Pulmonary artery endothelial cell (primary cell): ENCODE measurements around the gene ATXN2L. TPM values are rescaled to one million over a fixed set of nuclear protein-coding genes. Genes with fewer than 3 reads are reported as not detected.

Experiments used
- total RNA-seq: library from RNA; depleted of rRNA; stranded (reverse); fragments of >200 nt; gene quantifications from 2 replicates; pipeline ENCODE4 v1.2.3, GENCODE V29; 2014

The ATXN2L gene
- total RNA-seq, 1 donor from 2014 or later = 27.4 TPM

Other genes with a start within 250 kb of the ATXN2L start
- gene SULT1A2, start 225.9 kb upstream of the ATXN2L start, total RNA-seq = 0.07 TPM in 1 of 2 replicates, not detected in the other
- 13.1 and 17.3 TPM in 2 replicates for gene SULT1A1, start 213.0 kb upstream of the ATXN2L start, total RNA-seq
- not detected in 2 replicates for gene NPIPB8, start 184.9 kb upstream of the ATXN2L start, total RNA-seq
- 178 and 451 TPM in 2 replicates for gene EIF3C, start 111.5 kb upstream of the ATXN2L start, total RNA-seq
- gene NPIPB9, start 71.2 kb upstream of the ATXN2L start, total RNA-seq = 0.99 TPM in 1 of 2 replicates, not detected in the other
- gene TUFM, start 23.3 kb downstream of the ATXN2L start, total RNA-seq = 180 and 199 TPM in 2 replicates
- 10.6 and 12.1 TPM in 2 replicates for gene SH2B1, start 40.8 kb downstream of the ATXN2L start, total RNA-seq
- gene ATP2A1, start 55.5 kb downstream of the ATXN2L start, total RNA-seq = 0.20 and 0.28 TPM in 2 replicates
- gene RABEP2, start 102.2 kb downstream of the ATXN2L start, total RNA-seq = 40.8 and 44.8 TPM in 2 replicates
- 0.25 TPM in 1 of 2 replicates, not detected in the other for gene CD19, start 109.0 kb downstream of the ATXN2L start, total RNA-seq
- gene NFATC2IP, start 127.9 kb downstream of the ATXN2L start, total RNA-seq = 20.5 and 27.5 TPM in 2 replicates
- gene SPNS1, start 151.8 kb downstream of the ATXN2L start, total RNA-seq = 28.8 and 32.7 TPM in 2 replicates
- 0.13 and 0.18 TPM in 2 replicates for gene LAT, start 162.1 kb downstream of the ATXN2L start, total RNA-seq